Measurements from ENCODE around the gene TXLNG.

The TXLNG gene

DNA sequence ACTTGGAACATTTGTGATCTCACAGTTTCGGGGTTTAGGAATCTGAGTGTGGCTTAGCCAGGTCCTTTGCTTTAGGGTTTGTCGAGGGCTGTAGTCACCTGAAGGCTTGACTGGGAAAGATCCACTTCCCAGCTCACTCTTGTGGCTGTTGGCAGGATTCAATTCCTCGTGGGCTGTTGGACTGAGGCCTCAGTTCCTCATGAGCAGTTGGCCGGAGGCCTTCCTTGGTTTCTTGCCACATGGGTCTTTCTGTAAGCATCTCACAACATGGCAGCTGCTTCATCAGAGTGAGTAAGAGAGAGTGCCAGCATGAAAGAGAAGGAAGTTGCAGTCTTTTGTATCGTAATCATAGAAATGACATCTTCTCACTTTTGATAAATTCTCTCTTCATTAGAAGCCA lies 11.1 kb downstream of the TXLNG start:
- TF ChIP-seq, protein P1, sequence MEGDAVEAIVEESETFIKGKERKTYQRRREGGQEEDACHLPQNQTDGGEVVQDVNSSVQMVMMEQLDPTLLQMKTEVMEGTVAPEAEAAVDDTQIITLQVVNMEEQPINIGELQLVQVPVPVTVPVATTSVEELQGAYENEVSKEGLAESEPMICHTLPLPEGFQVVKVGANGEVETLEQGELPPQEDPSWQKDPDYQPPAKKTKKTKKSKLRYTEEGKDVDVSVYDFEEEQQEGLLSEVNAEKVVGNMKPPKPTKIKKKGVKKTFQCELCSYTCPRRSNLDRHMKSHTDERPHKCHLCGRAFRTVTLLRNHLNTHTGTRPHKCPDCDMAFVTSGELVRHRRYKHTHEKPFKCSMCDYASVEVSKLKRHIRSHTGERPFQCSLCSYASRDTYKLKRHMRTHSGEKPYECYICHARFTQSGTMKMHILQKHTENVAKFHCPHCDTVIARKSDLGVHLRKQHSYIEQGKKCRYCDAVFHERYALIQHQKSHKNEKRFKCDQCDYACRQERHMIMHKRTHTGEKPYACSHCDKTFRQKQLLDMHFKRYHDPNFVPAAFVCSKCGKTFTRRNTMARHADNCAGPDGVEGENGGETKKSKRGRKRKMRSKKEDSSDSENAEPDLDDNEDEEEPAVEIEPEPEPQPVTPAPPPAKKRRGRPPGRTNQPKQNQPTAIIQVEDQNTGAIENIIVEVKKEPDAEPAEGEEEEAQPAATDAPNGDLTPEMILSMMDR (IDR thresholded peaks at IDR 0.05; ENCODE audit: extremely low read depth, insufficient read depth, missing control alignments): no peak
- in situ Hi-C loops (cut with MboI; ENCODE audit: low pct_unique_long_range_greater_than_20kb, low sequenced_read_pairs, unreplicated experiment): no loop called here
- DNase-seq (ENCODE audit: low spot score): no peak

DNA sequence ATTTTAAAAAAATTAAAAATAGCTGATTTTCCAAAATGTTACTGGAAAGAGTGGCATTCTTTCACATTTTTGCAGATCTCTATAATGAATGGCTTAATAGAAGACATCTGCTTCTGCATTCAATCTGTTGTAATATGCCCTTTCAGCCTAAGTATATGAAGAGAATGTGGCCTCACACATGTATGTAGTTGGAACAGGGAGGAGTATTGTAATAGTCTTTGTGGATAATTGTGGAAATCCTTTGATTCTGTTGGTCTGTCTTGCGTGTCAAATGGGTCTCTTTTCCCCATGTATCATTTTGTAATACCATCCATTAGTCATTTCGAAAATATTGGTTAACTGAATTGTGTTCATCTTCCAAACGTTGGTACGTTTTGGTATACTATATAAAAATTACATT lies 11.6 kb downstream of the TXLNG start:
- TF ChIP-seq, protein P1 (IDR thresholded peaks at IDR 0.05; ENCODE audit: extremely low read depth, insufficient read depth, missing control alignments): no peak
- in situ Hi-C loops (cut with MboI; ENCODE audit: low pct_unique_long_range_greater_than_20kb, low sequenced_read_pairs, unreplicated experiment): no loop called here
- no peak for DNase-seq (ENCODE audit: low spot score)

DNA sequence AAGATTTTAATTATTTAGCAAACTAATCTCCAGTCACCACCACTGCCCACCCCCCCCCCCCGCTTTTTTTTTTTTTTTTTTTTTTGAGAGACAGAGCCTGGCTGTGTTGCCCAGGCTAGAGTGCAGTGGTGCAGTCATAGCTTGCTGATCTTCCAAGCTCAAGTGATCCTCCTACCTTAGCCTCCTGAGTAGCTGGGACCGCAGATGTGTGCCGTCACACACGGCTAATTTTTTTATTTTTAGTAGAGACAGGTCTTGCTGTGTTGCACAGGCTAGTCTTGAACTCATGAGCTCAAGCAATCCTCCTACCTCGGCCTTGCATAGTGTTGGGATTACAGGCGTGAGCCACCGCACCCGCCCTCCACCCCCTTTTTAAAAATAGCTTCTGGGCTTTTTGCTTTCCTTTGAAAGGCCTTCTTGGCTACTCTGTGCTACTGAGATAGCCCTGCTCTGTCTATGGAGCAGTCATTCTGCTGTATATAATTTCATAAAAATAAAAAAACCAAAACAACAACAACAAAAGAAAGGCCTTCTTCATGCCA lies 18.7 kb downstream of the TXLNG start:
- in situ Hi-C loops (cut with MboI; ENCODE audit: low pct_unique_long_range_greater_than_20kb, low sequenced_read_pairs, unreplicated experiment): no loop called here
- TF ChIP-seq, protein P1 (IDR thresholded peaks at IDR 0.05; ENCODE audit: extremely low read depth, insufficient read depth, missing control alignments): no peak
- DNase-seq (ENCODE audit: low spot score): no peak

DNA sequence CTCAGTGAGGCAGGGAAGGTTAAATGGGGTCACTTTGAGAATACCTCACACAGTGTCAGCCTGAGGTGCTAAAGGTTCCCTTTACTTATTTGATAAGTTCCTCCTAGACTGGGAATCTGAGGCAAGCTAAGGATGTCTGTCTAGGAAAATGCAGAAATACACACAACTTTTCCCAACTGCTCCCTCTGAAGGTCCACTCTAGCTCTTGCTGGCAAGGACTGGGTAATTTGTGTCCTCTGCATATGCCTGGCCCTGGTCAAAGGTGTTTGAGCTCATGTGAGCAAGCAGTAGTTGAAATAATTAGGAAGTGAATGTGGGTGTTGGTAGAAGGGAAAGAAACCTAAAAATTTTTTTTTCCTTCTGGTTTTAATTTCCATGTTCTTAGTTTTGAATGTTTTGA lies 21.3 kb downstream of the TXLNG start:
- in situ Hi-C loops (cut with MboI; ENCODE audit: low pct_unique_long_range_greater_than_20kb, low sequenced_read_pairs, unreplicated experiment): no loop called here
- no peak for DNase-seq (ENCODE audit: low spot score)
- TF ChIP-seq, protein P1 (IDR thresholded peaks at IDR 0.05; ENCODE audit: extremely low read depth, insufficient read depth, missing control alignments): no peak

DNA sequence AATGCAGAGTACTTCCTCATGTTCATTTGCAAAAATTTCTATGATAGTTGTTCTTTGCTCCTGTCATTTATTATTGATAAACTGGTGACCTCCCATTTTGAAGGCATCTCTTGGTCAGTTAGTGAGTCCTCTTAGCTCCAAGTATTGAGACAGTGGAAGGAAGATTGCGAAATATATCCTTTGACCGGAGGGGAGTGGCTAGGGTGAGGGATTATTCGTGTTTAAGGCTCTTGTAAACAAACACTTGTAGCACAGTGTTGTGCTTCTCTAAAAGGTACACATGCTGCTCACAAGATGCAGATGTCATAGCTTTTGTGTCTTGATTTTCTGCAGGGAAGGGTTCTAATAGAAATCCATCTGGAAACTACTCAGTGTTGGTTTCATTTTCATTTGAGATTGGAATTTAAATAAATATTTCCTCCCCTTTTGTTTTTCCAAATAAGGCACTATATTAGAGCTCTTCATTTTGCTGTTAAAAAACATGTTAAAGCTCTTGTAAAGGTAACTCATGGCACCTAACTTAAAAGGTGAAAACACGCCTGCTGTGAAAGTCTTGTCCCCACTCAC lies 21.8 kb downstream of the TXLNG start:
- no peak for DNase-seq (ENCODE audit: low spot score)
- in situ Hi-C loops (cut with MboI; ENCODE audit: low pct_unique_long_range_greater_than_20kb, low sequenced_read_pairs, unreplicated experiment): no loop called here
- TF ChIP-seq, protein P1 (IDR thresholded peaks at IDR 0.05; ENCODE audit: extremely low read depth, insufficient read depth, missing control alignments): no peak

DNA sequence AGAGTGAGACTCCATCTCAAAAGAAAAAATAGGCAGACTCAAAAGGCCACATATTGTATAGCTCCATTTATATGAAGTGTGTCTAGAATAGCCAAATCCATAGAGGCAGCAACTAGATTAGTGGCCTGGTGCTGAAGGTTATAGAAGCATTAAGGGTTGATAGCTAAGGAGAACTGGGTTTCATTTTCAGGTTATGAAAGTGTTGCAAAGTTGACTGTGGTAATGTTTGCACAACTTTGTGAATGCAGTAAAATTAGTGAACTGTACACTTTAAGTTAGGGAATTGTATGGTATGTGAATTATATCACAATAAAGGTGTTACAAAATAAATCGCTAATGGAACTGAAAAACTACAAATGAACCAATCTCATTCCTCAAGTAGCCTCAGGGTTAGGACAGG lies 28.3 kb downstream of the TXLNG start:
- in situ Hi-C loops (cut with MboI; ENCODE audit: low pct_unique_long_range_greater_than_20kb, low sequenced_read_pairs, unreplicated experiment): no loop called here
- no peak for DNase-seq (ENCODE audit: low spot score)
- TF ChIP-seq, protein P1 (IDR thresholded peaks at IDR 0.05; ENCODE audit: extremely low read depth, insufficient read depth, missing control alignments): no peak

Measured in GM13977 (cell line).